GM19238 (cell line): ENCODE data around the gene ANO7.

ENCODE experiments used
- DNase-seq: peaks from one replicate; pipeline ENCODE4 v3.0.0; 2011; ENCODE audit warnings: low spot score; ENCODE audit not compliant: insufficient read length

ANO7 gene

GRCh38 chr2:241244368-241244767, 55.9 kb downstream of the ANO7 start:
- DNase-seq, result no peak

- no peak for DNase-seq
Measured at GRCh38 chr2:241248289-241248688, 59.8 kb downstream of the ANO7 start.

DNA sequence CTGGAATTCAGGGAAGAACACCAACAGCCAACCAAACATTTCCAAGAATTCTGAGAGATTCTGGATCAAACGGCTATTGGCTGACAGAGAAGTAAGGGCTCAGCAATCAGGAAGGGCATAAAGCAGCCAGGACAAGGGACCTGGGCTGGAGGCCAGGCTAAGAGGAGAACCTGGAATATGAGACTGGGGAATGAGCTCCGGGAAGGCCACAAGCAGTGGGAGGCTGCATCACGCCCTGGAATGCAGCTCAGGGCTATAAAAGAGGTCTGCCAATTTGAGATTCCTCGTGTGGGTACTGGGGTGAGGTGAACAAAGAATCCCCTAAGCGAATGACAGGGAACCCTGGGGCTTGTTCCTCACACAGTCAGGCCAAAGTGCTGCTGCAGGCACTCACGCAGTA, 60.4 kb downstream of the ANO7 start:
- no peak for DNase-seq

GRCh38 chr2:241249654-241250053, 61.2 kb downstream of the ANO7 start:
- DNase-seq, result no peak

GRCh38 chr2:241252778-241253475, 64.5 kb downstream of the ANO7 start:
- DNase-seq, result no peak

DNA sequence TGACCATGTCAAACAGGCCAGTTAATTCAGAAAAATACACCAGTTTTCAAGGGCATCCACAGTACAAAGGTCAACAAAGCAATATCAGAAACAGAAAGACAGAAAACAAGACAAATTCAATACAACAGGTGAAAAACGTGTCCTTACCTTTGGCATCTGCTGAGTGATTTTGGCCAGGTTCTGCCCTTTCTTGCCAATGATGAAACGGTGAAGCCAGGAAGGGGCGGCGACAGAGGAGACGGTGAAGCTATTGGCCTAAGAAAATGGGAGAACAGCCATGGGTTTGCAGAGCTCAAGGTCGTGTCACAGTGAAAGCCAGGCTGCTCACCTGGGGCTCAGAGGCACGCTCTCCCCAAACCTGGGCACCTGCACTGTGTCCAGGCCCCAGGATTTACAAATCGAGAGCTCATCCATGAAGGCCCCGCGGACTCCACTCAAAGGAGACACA, 66.5 kb downstream of the ANO7 start:
- DNase-seq, result no peak

GRCh38 chr2:241255542-241256167, 67.2 kb downstream of the ANO7 start:
- DNase-seq, result no peak

GRCh38 chr2:241256168-241256545, 67.7 kb downstream of the ANO7 start:
- DNase-seq, result no peak

GRCh38 chr2:241257419-241258032, 69.0 kb downstream of the ANO7 start:
- DNase-seq, result no peak

DNA sequence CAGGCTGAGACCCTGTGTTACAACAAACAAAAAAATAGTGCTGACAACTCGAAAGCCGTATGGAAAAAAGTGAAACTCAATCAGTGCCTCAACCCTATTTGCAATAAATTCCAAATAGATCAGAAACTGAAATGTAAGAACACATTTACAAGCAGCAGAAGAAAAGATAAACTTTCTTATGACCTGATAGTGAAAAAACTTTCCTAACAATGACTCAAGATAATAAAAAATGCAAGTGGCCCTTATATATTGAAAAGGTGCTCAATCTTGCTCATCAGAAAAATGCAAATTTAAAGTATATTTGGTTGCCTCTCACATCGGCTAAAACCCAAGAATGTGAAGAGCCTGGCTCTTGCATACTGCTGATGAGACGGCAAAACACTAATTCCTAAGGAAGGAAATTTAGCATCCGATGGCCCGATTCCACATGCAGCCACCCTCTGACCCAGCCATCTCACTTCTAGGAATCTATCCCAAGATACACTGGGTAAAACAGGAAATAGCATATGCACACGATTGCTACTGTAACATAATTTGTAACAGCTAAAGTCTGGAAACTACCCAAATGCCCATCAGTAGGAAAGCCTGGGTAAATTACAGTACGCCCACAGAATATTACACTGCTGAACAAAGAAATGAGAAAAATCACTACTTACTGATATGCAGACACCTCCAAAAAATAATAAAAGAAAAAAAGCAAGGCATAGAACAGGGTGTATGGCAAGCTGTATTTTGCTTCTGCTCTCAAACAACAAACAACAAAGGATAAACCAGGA, 70.2 kb downstream of the ANO7 start:
- DNase-seq, result no peak

DNA sequence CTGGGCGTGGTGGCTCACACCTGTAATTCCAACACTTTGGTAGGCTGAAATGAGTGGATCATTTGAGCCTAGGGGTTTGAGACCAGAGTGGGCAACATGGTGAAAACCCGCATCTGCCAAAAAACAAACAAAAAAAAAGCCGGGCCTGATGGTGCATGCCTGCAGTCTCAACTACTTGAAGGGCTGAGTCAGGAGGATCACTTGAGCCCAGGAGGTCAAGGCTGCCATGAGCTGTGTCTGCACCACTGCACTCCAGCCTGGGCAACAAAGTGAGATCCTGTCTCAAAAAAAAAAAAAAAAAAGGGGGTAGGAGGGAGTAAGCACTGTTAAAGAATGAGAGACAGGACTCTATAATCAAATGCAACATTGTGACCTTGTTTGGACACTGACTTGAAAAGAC, 72.4 kb downstream of the ANO7 start:
- DNase-seq, result no peak

GRCh38 chr2:241261628-241262027, 73.2 kb downstream of the ANO7 start:
- no peak for DNase-seq

DNA sequence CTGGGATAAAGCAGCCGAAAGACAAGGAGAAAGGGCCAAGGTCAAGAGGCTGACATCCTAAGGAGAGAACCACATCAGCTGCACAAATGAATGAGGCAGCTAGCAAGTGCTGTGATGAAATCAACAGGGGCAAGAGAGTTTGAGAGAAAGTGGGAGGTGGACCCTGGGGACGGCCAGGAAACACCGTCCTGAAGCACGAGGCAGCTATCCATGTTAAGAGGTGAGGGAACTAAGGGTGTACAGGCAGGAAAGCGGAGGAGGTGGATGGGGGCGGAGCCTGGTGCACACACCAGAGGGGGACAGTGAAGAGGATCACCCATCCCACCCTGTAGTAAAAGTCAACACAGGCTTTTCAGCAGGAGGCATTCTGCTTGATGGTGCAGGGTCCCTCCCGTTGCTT, 74.6 kb downstream of the ANO7 start:
- no peak for DNase-seq

DNA sequence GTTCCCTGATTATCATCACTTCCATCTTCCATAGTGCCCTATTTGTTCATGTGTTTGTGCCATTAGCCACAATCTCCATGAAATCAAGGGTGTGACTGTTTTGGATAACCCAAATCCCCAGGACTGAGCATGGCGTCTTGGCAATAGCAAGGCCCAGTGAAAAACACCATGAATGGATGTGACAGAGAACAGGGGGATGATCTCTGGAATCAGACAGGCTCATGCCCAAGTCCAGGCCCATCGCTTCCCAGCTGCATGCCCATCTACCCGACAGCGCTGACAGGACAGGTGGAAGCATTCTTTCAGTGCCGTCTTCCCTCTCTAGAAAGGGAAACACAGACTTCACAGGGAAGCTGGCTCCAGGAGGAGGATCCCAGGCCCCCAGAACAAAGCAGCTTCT, 77.0 kb downstream of the ANO7 start:
- no peak for DNase-seq

DNA sequence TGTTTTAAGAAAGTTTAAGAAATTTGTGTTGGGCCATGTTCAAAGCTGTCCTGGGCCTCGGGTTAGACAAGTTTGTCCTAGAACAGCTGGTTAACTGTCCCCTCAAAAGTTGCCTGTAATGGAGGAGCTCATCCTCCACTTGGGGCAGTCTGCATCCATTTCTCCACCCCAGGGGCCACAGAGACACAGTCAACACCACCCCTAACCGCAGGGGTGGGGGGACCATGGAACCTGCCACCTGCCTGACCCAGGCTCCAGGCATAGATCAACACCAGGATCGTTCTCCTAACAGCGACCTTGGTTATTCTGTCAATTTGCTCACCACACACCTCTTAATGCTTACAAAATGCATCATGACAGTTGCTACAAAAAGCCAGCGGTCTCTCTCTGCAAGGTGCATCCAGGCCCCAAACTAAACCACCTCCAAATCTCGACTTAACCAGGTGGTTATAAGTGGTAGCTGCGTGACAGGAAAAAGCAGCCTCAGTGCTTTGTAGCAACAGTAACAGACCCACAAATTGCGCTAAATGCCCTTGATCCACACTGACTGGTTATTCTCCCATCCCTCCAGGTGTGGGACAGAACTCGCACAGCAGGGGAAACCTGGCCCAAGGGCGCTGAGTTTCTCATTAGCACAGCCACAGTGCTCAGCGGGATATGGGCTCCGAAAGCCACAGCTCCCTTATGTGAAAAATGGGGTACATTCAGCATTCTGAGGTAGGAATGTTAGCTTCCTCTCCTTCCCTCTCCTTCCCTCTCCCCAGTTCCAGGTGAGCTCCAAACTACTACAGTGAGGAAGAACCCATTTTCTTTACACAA, 79.0 kb downstream of the ANO7 start:
- no peak for DNase-seq

DNA sequence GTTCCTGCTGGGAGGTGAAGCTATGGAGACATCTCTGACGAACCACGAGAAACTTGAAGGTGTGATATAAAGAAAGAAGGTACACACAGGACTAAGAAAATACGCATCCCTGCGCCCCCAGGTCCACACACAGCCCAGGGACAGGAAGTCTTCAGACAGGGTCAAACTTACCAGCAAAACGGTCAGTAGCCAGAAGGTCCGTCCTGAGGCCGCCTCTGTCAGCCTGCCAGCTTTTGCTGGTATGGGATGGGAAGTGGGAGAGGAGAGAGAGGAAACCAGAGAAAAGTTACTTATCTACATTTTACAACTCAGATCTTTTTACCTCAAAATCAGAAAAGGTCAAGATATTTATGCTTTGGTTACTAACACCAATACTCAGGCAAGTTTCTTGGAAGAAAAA, 79.8 kb downstream of the ANO7 start:
- DNase-seq, result no peak

DNA sequence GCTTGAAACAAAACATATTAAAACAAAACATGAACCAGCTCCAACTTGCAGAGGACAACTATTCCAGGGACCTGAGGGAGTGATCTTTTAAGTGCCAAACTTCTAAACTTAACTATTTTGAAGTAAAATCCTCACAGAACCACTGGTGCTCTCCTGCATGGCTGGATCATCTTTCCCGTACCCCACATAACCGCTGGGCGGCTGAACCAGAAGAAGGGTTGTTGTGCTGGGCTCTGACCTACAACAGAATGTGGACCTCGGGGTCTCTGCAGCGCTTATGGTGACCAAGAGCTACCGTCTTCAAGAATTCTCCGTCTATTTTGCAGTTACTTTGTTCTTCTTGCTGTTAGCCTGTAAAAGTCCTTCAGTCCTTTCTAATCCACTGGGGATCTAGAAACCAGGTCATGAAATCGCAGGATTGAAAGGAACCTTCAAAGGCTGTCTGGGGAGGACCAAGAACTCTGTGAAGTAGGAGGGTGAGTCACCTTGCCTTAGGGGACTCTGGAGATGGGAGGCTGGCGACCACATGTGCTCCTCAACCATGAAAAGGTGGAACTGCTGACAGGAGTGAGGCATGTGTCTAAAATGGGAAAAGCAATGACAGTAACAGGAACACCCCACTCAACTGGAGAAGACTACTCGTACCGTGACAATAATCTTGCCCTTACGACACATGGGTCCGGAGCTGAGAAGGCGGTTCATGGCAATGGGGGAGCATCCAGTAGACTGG, 80.4 kb downstream of the ANO7 start:
- no peak for DNase-seq

DNA sequence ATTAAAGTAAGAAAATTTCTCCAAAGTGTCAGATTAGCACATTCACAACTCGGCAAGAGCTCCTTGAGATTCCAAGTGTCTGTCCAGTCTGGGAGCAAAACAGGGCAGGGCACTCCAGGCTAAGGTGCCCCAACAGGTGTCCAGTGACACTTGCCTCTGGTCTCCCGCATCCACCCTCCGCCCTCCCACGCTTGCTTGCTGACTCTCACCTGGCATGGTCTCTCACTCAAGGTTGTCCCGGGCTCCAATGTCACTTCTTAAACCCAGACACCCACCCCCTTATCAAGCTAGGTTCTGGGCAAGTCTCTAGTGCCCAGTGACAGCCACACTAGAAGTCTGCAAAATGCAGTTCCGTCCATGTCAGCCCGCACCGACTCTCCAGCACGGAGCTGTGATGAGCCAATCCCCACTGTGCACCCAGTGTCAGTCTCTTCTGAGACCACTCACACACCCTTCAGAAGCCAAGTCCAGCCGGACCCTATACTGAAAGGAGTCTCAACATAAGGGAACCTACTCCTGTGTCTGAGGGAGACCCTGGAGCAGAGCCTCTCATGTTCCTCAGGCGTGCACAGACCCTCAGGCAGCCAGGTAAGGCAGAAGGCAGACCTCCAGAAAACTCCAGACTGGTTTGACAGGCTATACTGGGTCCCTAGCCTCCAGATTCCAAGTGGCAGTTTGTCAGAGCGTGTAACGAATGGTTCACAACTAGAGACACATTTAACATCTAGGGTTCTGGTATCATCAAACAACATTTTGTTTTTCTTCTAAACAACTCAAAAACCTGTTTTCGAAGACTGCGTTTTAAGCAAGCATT, 81.4 kb downstream of the ANO7 start:
- DNase-seq, result no peak

DNA sequence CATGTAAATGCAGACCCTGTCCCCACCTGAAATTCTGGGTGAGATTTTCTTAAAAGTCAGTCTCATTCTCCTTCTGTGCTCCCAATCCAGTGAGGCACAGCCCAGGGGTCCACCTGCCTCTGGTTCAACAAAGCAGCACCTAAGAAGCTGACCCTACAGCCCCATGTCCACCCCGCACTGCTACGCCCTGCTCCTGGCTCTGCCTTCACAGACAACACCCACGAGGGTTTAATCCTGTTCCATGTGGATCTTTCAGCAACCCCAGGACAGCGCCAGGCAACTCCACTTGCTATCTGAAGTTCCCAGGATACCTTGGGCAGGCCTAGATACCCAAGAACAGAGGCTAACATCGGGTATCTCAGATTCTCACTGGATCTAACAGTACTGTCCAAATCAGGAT, 82.1 kb downstream of the ANO7 start:
- DNase-seq, result no peak
